Activated CD4-positive, alpha-beta T cell treated with anti-CD3 and anti-CD28 coated beads, Interleukin-2, amount 50 U/mL, for 16 hours (primary cell): ENCODE results near the gene ENTPD5.
"Not testable (repeated sequence)": the region's sequence is repeated elsewhere in the genome, so short reads cannot be mapped to it uniquely, and the experiment has no call there.

Source experiments
- DNase-seq: peaks from one replicate; pipeline ENCODE4 v3.0.0-alpha.2; 2020

The ENTPD5 gene

GRCh38 chr14:74018586-74019407 is at the start of gene ENTPD5, which contains the start of gene BBOF1:
Gene ENTPD5, minus strand, starts transcription at chr14:74019288. Its CDS starts 31,186 bp downstream, at chr14:73988102.
Gene BBOF1, plus strand, starts transcription at chr14:74019349. Its CDS starts 130 bp downstream, at chr14:74019479.
- DNase-seq = peak; percentile 83

- DNase-seq = no peak
Measured at GRCh38 chr14:74065746-74066575, 46.9 kb upstream of the ENTPD5 start.

GRCh38 chr14:74064883-74065282 is 45.8 kb upstream of the ENTPD5 start:
- no peak for DNase-seq

- no peak for DNase-seq
Measured at GRCh38 chr14:74064426-74064825, 45.3 kb upstream of the ENTPD5 start.

GRCh38 chr14:74062809-74063150 is 43.7 kb upstream of the ENTPD5 start:
- DNase-seq = no peak

- DNase-seq = no peak
Measured at GRCh38 chr14:74049876-74050495, 30.9 kb upstream of the ENTPD5 start.

- DNase-seq = no peak
Measured at GRCh38 chr14:74048281-74048680, 29.2 kb upstream of the ENTPD5 start.

GRCh38 chr14:74045522-74045921 is 26.4 kb upstream of the ENTPD5 start:
- DNase-seq = no peak

- no peak for DNase-seq
Measured at GRCh38 chr14:74042296-74042695, 23.2 kb upstream of the ENTPD5 start.

- DNase-seq = peak; percentile 63
Measured at GRCh38 chr14:74038020-74038859, 19.2 kb upstream of the ENTPD5 start.

- DNase-seq = no peak
Measured at GRCh38 chr14:74035556-74035955, 16.5 kb upstream of the ENTPD5 start.

- DNase-seq = no peak
Measured at GRCh38 chr14:74034572-74034971, 15.5 kb upstream of the ENTPD5 start.

GRCh38 chr14:74029136-74029535 is 10.0 kb upstream of the ENTPD5 start:
- no peak for DNase-seq

- no peak for DNase-seq
Measured at GRCh38 chr14:74022346-74022745, 3.3 kb upstream of the ENTPD5 start.

- DNase-seq = no peak
Measured at GRCh38 chr14:74019408-74020137, 485 bp upstream of the ENTPD5 start.

- peak; percentile 35 for DNase-seq
Measured at GRCh38 chr14:74018174-74018585, 908 bp downstream of the ENTPD5 start.

GRCh38 chr14:74015963-74016362 is 3.1 kb downstream of the ENTPD5 start:
- DNase-seq = no peak

- DNase-seq = no peak
Measured at GRCh38 chr14:74015176-74015575, 3.9 kb downstream of the ENTPD5 start.

- DNase-seq = no peak
Measured at GRCh38 chr14:74014299-74014698, 4.8 kb downstream of the ENTPD5 start.

- DNase-seq = no peak
Measured at GRCh38 chr14:74008843-74009499, 10.1 kb downstream of the ENTPD5 start.

GRCh38 chr14:74005664-74006063 is 13.4 kb downstream of the ENTPD5 start:
- not testable (repeated sequence) for DNase-seq
